Pancreas (tissue), 10 donors: ENCODE data around the gene NAIF1. TPM values are rescaled to one million over a fixed set of nuclear protein-coding genes. Genes with fewer than 3 reads are reported as not detected.

Source experiments
- ATAC-seq, 4 donors: fragments of 200-7000 bp; cut with Tn5 transposase; one replicate each; pipeline versions ENCODE4 v1.8.0 to v1.9.1; 2020; ENCODE audit warnings: mild to moderate bottlenecking in 4 of 4, moderate library complexity in 4 of 4
- DNase-seq, 6 donors: peaks; one replicate each; pipeline ENCODE4 v3.0.0-alpha.2; 2020
- FAIRE-seq: peaks from 2 replicates; lab custom pipeline; 2012; peaks lifted over from hg19 to GRCh38; lab: Jason Lieb, UNC
- H3K27ac ChIP-seq, 4 donors: fragments of 200-600 bp; sonication (generic); 1 replicate in 3 of 4; 2 replicates in 1 of 4; pipeline versions ENCODE4 v1.5.0 to v1.8.0; 2020
- H3K27me3 ChIP-seq, 4 donors: fragments of 200-600 bp; one replicate each; pipeline ENCODE4 v1.8.0; 2021
- H3K36me3 ChIP-seq, 3 donors: fragments of 200-600 bp; sonication (generic) in 1 of 3; one replicate each; pipeline versions ENCODE4 v1.5.0 to v1.8.0; 2020 to 2021
- H3K4me1 ChIP-seq, 3 donors: fragments of 200-600 bp; one replicate each; pipeline ENCODE4 v1.8.0; 2021
- H3K4me3 ChIP-seq, 4 donors: fragments of 200-600 bp; sonication (generic) in 2 of 4; one replicate each; pipeline versions ENCODE4 v1.5.0 to v1.8.0; 2020 to 2021
- H3K9me3 ChIP-seq, 4 donors: fragments of 200-600 bp; one replicate each; pipeline ENCODE4 v1.8.0; 2021
- CTCF ChIP-seq, 4 donors: fragments of 200-600 bp; sonication (generic) in 3 of 4; IDR thresholded peaks; one replicate each; pipeline versions ENCODE4 v1.5.0 to v1.8.0; 2021; ENCODE audit warnings: antibody characterized with exemption in 4 of 4
- WGBS, 2 donors: extraction: QIAGEN DNeasy Blood & Tissue Kit; methylation state at CpG; one replicate each; pipeline ENCODE4 v1.1.7; 2013; 5-methylcytosine and 5-hydroxymethylcytosine counted together
- intact Hi-C, 3 donors: fragments of 100-400 bp; cut with DNase I; formaldehyde crosslinking; loops; one replicate each; pipeline versions ENCODE4 v1.11.1 to v1.14.2; 2022
- polyA plus RNA-seq, 2 donors: library from polyadenylated mRNA; stranded (reverse); fragments of 200-250 nt; gene quantifications; one replicate each; pipeline ENCODE4 v1.2.3, GENCODE V29; 2013
- total RNA-seq, 6 donors: library from RNA; stranded (reverse); fragmentation: NEBNext Ultra II Directional in 4 of 6; extraction: Animal tissue kit (Norgen Biotek cat#: 25700) in 4 of 6; gene quantifications; one replicate each; pipeline versions ENCODE4 v1.2.1 to v1.2.4, GENCODE V29; 2021 to 2023
- donor health status: healthy with polysubstance abuse.
- donor health status: DM: no; HTN: no; CAD: no; lungs with moderate emphysema.
- donor health status: DM: no; HTN: no; CAD: no.
- donor health status: control.
- donor health status: control.
- donor health status: Bipolar disorder and iron deficiency.
- donor health status: DM: yes; HTN: yes; CAD: no.
- donor health status: DM: no; HTN: no; CAD: no.
- donor health status: DM: no; HTN: no; CAD: no.
- donor health status: DM: yes; HTN: yes; CAD: no.

The NAIF1 gene
- total and polyA plus RNA-seq, 8 donors: 3.0 to 6.8 (median 4.2) TPM

GRCh38 chr9:128099231-128099931 is 32.3 kb upstream of the NAIF1 start:
- ATAC-seq (peak in 2 of 4 donors; percentile 3 to 5), DNase-seq (peak in 1 of 6 donors; percentile 58), FAIRE-seq (no peak)
- peak overlapping the region; percentile 89 to 94 (median 93) for H3K27ac ChIP-seq
- peak overlapping the region; percentile 8 to 58 (median 30) for H3K4me3 ChIP-seq
- peaks cover 39 to 64% (median 63%) of the 10 kb centered on the region in 3 donors for H3K4me1 ChIP-seq
- peaks cover 0 to 20% (median 5%) of the 10 kb centered on the region in 3 donors for H3K36me3 ChIP-seq
- no peak for TF ChIP-seq CTCF (IDR thresholded peaks at IDR 0.05)
- WGBS, 2 donors: 15 to 17% methylated on average over 16 of the region's 16 CpGs
- no peaks in the 10 kb centered on the region for H3K27me3 ChIP-seq
- H3K9me3 ChIP-seq: no peaks in the 10 kb centered on the region
- intact Hi-C loops: no loop called here

GRCh38 chr9:128098297-128099230 is 31.4 kb upstream of the NAIF1 start:
- Histone ChIP-seq H3K9me3 (no peaks in the 10 kb centered on the region), H3K27me3 (no peaks in the 10 kb centered on the region), H3K4me3 (peak overlapping the region; percentile 11 to 58 (median 36)), H3K4me1 (peaks cover 36 to 61% (median 56%) of the 10 kb centered on the region in 3 donors), H3K27ac (peak overlapping the region; percentile 89 to 94 (median 93)), H3K36me3 (peaks cover 0 to 20% (median 5%) of the 10 kb centered on the region in 3 donors)
- WGBS, 2 donors: 2 to 5% methylated on average over 32 of the region's 32 CpGs
- peak; percentile 64 to 81 (median 78) for ATAC-seq
- DNase-seq: peak; percentile 91 to 98 (median 97)
- TF ChIP-seq CTCF (IDR thresholded peaks at IDR 0.05): no peak
- FAIRE-seq: no peak
- intact Hi-C loops: no loop called here

- Histone ChIP-seq H3K9me3 (no peaks in the 10 kb centered on the region), H3K27me3 (no peaks in the 10 kb centered on the region), H3K36me3 (peaks cover 0 to 18% (median 5%) of the 10 kb centered on the region in 3 donors), H3K4me3 (peak overlapping the region in 1 of 4 donors; percentile 50), H3K27ac (peak overlapping the region; percentile 89 to 94 (median 93)), H3K4me1 (peaks cover 29 to 61% (median 47%) of the 10 kb centered on the region in 3 donors)
- TF ChIP-seq CTCF (IDR thresholded peaks at IDR 0.05): no peak
- intact Hi-C loops: no loop called here
- ATAC-seq: no peak
- FAIRE-seq: no peak
- WGBS, 2 donors: 54 to 55% methylated on average over 13 of the region's 13 CpGs
- DNase-seq: peak in 1 of 6 donors; percentile 66
Measured at GRCh38 chr9:128097543-128098296, 30.6 kb upstream of the NAIF1 start.

- no peak for ATAC-seq
- no peak for DNase-seq
- FAIRE-seq: no peak
- intact Hi-C loops: no loop called here
- no peaks in the 10 kb centered on the region for H3K9me3 ChIP-seq
- peaks cover 0 to 9% (median 0%) of the 10 kb centered on the region in 3 donors for H3K36me3 ChIP-seq
- no peaks in the 10 kb centered on the region for H3K27me3 ChIP-seq
- H3K27ac ChIP-seq: peak overlapping the region; percentile 89 to 94 (median 93)
- H3K4me1 ChIP-seq: peaks cover 20 to 57% (median 39%) of the 10 kb centered on the region in 3 donors
- TF ChIP-seq CTCF (IDR thresholded peaks at IDR 0.05): no peak
- WGBS, 2 donors: 84 to 85% methylated on average over 19 of the region's 19 CpGs
- no peak overlapping the region for H3K4me3 ChIP-seq
Measured at GRCh38 chr9:128096616-128097536, 29.8 kb upstream of the NAIF1 start.
